GM23338 (cell line): ENCODE results near the gene NEK2.

Experiments
- CREB1 ChIP-seq: fragments of 250-450 bp; sonication (Bioruptor Pico); IDR thresholded peaks from 2 replicates; pipeline ENCODE4 v1.5.0; 2020; ENCODE audit warnings: low read depth, mild to moderate bottlenecking, moderate library complexity
- CTCF ChIP-seq, 2 experiments: fragments of 200-600 bp in 1 of 2; sonication (generic) in 1 of 2; conservative IDR thresholded peaks; 2 replicates each; pipeline versions ENCODE4 v1.5.1 to v1.6.1; 2016 to 2017; ENCODE audit warnings: antibody characterized with exemption in 2 of 2, low read depth in 2 of 2, mild to moderate bottlenecking in 2 of 2, moderate library complexity in 1 of 2
- ETS1 ChIP-seq: IDR thresholded peaks from 2 replicates; pipeline ENCODE4 v1.6.1; 2016; ENCODE audit warnings: antibody characterized with exemption
- EZH2 ChIP-seq: fragments of 200-600 bp; sonication (generic); IDR thresholded peaks from one replicate; pipeline ENCODE4 v1.8.0; 2017; ENCODE audit warnings: antibody characterized with exemption, mild to moderate bottlenecking, low read depth; ENCODE audit not compliant: unreplicated experiment
- EZH2phosphoT487 ChIP-seq: fragments of 200-600 bp; sonication (generic); IDR thresholded peaks from one replicate; pipeline ENCODE4 v1.8.1; 2018; ENCODE audit warnings: antibody characterized with exemption; ENCODE audit not compliant: unreplicated experiment
- JUNB ChIP-seq: IDR thresholded peaks from one replicate; pipeline ENCODE4 v1.6.1; 2016; ENCODE audit warnings: antibody characterized with exemption; ENCODE audit not compliant: unreplicated experiment
- NANOG ChIP-seq: IDR thresholded peaks from 2 replicates; pipeline ENCODE4 v1.6.1; 2016; ENCODE audit warnings: antibody characterized with exemption, borderline replicate concordance
- POLR2AphosphoS5 ChIP-seq: IDR thresholded peaks from 2 replicates; pipeline ENCODE4 v1.6.1; 2016; ENCODE audit warnings: antibody characterized with exemption, low read depth
- REST ChIP-seq: IDR thresholded peaks from one replicate; pipeline ENCODE4 v1.6.1; 2018; ENCODE audit warnings: antibody characterized with exemption; ENCODE audit not compliant: unreplicated experiment
- STAT1 ChIP-seq: IDR thresholded peaks from one replicate; pipeline ENCODE4 v1.6.1; 2016; ENCODE audit warnings: antibody characterized with exemption; ENCODE audit not compliant: unreplicated experiment

- TF ChIP-seq NANOG (no peak), REST (no peak), CTCF (conservative IDR thresholded peaks at IDR 0.05; ENCODE audit: low read depth in 2 of 2) (no peak), POLR2AphosphoS5 (no peak), EZH2 (no peak), CREB1 (CRISPR knock-in tag) (no peak), EZH2phosphoT487 (no peak), STAT1 (no peak), JUNB (no peak), ETS1 (no peak)
These were observed 49.3 kb upstream of the NEK2 start for GRCh38 chr1:211724687-211725196.
